A549 (cell line): Measurements from ENCODE around the gene LCA5.

Experiments
- CHD2 ChIP-seq: fragments of 150-350 bp; IDR thresholded peaks from 2 replicates; pipeline ENCODE4 v1.6.1; 2014; ENCODE audit warnings: low read length; ENCODE audit not compliant: partially characterized antibody
- CTCF ChIP-seq: fragments of >200 bp; sonication (Bioruptor Twin); formaldehyde crosslinking; IDR thresholded peaks from 3 replicates; pipeline ENCODE4 v1.5.1; 2016
- EP300 ChIP-seq, 2 experiments: fragments of >200 bp; sonication (Bioruptor Twin); formaldehyde crosslinking; IDR thresholded peaks; 2 replicates in 1 of 2; 3 replicates in 1 of 2; pipeline ENCODE4 v1.6.1; 2016 to 2017
- HOXB5 ChIP-seq: fragments of 250-450 bp; sonication (Bioruptor Pico); IDR thresholded peaks from 2 replicates; pipeline ENCODE4 v1.5.0; 2020; ENCODE audit warnings: mild to moderate bottlenecking, moderate library complexity
- PHF8 ChIP-seq: fragments of 200-600 bp; sonication (generic); IDR thresholded peaks from 2 replicates; pipeline ENCODE4 v1.6.1; 2016; ENCODE audit warnings: low read depth, mild to moderate bottlenecking, antibody characterized with exemption, moderate library complexity, borderline replicate concordance
- POLR2A ChIP-seq: IDR thresholded peaks from 2 replicates; pipeline ENCODE4 v1.6.1; 2012; ENCODE audit warnings: mild to moderate bottlenecking, low read length
- POLR2AphosphoS2 ChIP-seq: conservative IDR thresholded peaks from 2 replicates; pipeline ENCODE4 v1.6.1; 2012; ENCODE audit warnings: low read length, improper control_type of control experiment, inconsistent platforms
- RAD21 ChIP-seq, 2 experiments: fragments of >200 bp in 1 of 2; sonication (Bioruptor Twin) in 1 of 2; formaldehyde crosslinking in 1 of 2; IDR thresholded peaks in 1 of 2; conservative IDR thresholded peaks in 1 of 2; 2 replicates in 1 of 2; 3 replicates in 1 of 2; pipeline ENCODE4 v1.6.1; 2012 to 2018; ENCODE audit warnings: inconsistent platforms in 1 of 2
- RCOR1 ChIP-seq: fragments of 150-350 bp; IDR thresholded peaks from 2 replicates; pipeline ENCODE4 v1.6.1; 2014; ENCODE audit warnings: antibody characterized with exemption, low read length, low read depth
- SREBF2 ChIP-seq: fragments of 450-650 bp; IDR thresholded peaks from 2 replicates; pipeline ENCODE4 v1.6.1; 2014; ENCODE audit warnings: mild to moderate bottlenecking, moderate library complexity
- USF2 ChIP-seq: fragments of 450-650 bp; IDR thresholded peaks from 2 replicates; pipeline ENCODE4 v1.6.1; 2014; ENCODE audit warnings: antibody characterized with exemption
- ZFP36 ChIP-seq: fragments of 450-650 bp; IDR thresholded peaks from 2 replicates; pipeline ENCODE4 v1.6.1; 2014; ENCODE audit warnings: borderline replicate concordance; ENCODE audit not compliant: partially characterized antibody
- TF ChIP-seq, protein P1 (sequence below): fragments of 200-600 bp; sonication (generic); IDR thresholded peaks from 2 replicates; pipeline ENCODE4 v1.6.1; 2016; ENCODE audit warnings: antibody characterized with exemption, mild to moderate bottlenecking, moderate library complexity

DNA sequence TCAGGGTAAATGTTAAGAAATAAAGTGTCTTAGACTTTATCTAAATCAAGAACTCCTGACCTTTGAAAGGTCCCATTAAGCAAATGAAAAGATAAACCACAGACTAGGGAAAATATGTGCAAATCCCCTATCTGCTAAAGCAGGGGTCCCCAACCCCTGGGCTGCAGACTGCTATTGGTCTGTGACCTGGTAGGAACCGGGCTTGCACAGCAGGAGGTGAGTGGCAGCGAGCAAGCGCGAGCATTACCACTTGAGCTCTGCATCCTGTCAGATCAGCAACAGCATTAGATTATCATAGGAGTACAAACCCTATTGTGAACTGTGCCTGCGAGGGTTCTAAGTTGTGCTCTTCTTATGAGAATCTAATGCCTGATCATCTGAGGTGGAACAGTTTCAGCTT, 42.4 kb downstream of the LCA5 start:
- no peak for TF ChIP-seq USF2
- no peak for TF ChIP-seq CTCF
- no peak for TF ChIP-seq HOXB5 (CRISPR knock-in tag)
- no peak for TF ChIP-seq RAD21 (conservative IDR thresholded peaks at IDR 0.05 in 1 of 2, IDR thresholded peaks at IDR 0.05 in 1 of 2)
- TF ChIP-seq POLR2AphosphoS2 = no peak
- TF ChIP-seq PHF8 = no peak
- TF ChIP-seq, protein P1, sequence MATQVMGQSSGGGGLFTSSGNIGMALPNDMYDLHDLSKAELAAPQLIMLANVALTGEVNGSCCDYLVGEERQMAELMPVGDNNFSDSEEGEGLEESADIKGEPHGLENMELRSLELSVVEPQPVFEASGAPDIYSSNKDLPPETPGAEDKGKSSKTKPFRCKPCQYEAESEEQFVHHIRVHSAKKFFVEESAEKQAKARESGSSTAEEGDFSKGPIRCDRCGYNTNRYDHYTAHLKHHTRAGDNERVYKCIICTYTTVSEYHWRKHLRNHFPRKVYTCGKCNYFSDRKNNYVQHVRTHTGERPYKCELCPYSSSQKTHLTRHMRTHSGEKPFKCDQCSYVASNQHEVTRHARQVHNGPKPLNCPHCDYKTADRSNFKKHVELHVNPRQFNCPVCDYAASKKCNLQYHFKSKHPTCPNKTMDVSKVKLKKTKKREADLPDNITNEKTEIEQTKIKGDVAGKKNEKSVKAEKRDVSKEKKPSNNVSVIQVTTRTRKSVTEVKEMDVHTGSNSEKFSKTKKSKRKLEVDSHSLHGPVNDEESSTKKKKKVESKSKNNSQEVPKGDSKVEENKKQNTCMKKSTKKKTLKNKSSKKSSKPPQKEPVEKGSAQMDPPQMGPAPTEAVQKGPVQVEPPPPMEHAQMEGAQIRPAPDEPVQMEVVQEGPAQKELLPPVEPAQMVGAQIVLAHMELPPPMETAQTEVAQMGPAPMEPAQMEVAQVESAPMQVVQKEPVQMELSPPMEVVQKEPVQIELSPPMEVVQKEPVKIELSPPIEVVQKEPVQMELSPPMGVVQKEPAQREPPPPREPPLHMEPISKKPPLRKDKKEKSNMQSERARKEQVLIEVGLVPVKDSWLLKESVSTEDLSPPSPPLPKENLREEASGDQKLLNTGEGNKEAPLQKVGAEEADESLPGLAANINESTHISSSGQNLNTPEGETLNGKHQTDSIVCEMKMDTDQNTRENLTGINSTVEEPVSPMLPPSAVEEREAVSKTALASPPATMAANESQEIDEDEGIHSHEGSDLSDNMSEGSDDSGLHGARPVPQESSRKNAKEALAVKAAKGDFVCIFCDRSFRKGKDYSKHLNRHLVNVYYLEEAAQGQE = no peak
- TF ChIP-seq POLR2A = no peak
- no peak for TF ChIP-seq ZFP36
- no peak for TF ChIP-seq CHD2
- no peak for TF ChIP-seq EP300 (IDR thresholded peaks at IDR 0.05)
- TF ChIP-seq SREBF2 = no peak
- TF ChIP-seq RCOR1 = no peak
